MM.1S (cell line): ENCODE data around the gene RHOF.

Experiments used
- DNase-seq: peaks from one replicate; pipeline ENCODE4 v3.0.0-alpha.2; 2015
- H2AFZ ChIP-seq: fragments of 300-600 bp; sonication (generic); 2 replicates; pipeline ENCODE4 v1.6.0; 2016; ENCODE audit warnings: antibody characterized with exemption, low read length
- H3F3A ChIP-seq: fragments of 300-600 bp; sonication (generic); 2 replicates; pipeline ENCODE4 v1.6.1; 2016; ENCODE audit warnings: mild to moderate bottlenecking, antibody characterized with exemption, low read length, moderate library complexity, mixed read lengths; ENCODE audit not compliant: insufficient read depth
- H3K27ac ChIP-seq: fragments of 300-600 bp; sonication (generic); 2 replicates; pipeline ENCODE4 v1.5.1; 2016; ENCODE audit warnings: mild to moderate bottlenecking, low read length
- H3K27me3 ChIP-seq: fragments of 300-600 bp; sonication (generic); replicated peaks from 2 replicates; pipeline ENCODE4 v1.6.0; 2016; ENCODE audit warnings: low read length; ENCODE audit not compliant: insufficient read depth
- H3K36me3 ChIP-seq: fragments of 300-600 bp; sonication (generic); replicated peaks from 2 replicates; pipeline ENCODE4 v1.6.1; 2016; ENCODE audit warnings: mild to moderate bottlenecking, low read length, mixed read lengths; ENCODE audit not compliant: insufficient read depth
- H3K4me1 ChIP-seq: fragments of 300-600 bp; sonication (generic); 2 replicates; pipeline ENCODE4 v1.6.1; 2016; ENCODE audit warnings: low read length, mixed read lengths
- H3K4me2 ChIP-seq: fragments of 300-600 bp; sonication (generic); 2 replicates; pipeline ENCODE4 v1.6.0; 2016; ENCODE audit warnings: low read depth, low read length
- H3K4me3 ChIP-seq: fragments of 300-600 bp; sonication (generic); 2 replicates; pipeline ENCODE4 v1.5.1; 2016; ENCODE audit warnings: low read length, mixed read lengths
- H3K79me2 ChIP-seq: fragments of 300-600 bp; sonication (generic); 2 replicates; pipeline ENCODE4 v1.6.1; 2016; ENCODE audit warnings: mixed run types, low read length, mixed read lengths
- H3K9ac ChIP-seq: fragments of 300-600 bp; sonication (generic); 2 replicates; pipeline ENCODE4 v1.6.1; 2016; ENCODE audit warnings: low read length, mixed read lengths
- H3K9me2 ChIP-seq: fragments of 300-600 bp; sonication (generic); replicated peaks from 2 replicates; pipeline ENCODE4 v1.6.1; 2016; ENCODE audit warnings: mild to moderate bottlenecking, low read length, mixed read lengths; ENCODE audit not compliant: insufficient read depth
- H3K9me3 ChIP-seq: fragments of 300-600 bp; sonication (generic); replicated peaks from 2 replicates; pipeline ENCODE4 v1.6.1; 2016; ENCODE audit warnings: mild to moderate bottlenecking, low read length, mixed read lengths; ENCODE audit not compliant: insufficient read depth
- H4K20me1 ChIP-seq: fragments of 300-600 bp; sonication (generic); 2 replicates; pipeline ENCODE4 v1.6.1; 2016; ENCODE audit warnings: mild to moderate bottlenecking, low read length, moderate library complexity, mixed read lengths; ENCODE audit not compliant: insufficient read depth
- CTCF ChIP-seq: fragments of 300-600 bp; sonication (generic); IDR thresholded peaks from 2 replicates; pipeline ENCODE4 v1.5.1; 2016; ENCODE audit warnings: antibody characterized with exemption, low read length, mixed read lengths
- EZH2 ChIP-seq: fragments of 300-600 bp; sonication (generic); optimal IDR thresholded peaks from 2 replicates; pipeline ENCODE3; 2017; ENCODE audit warnings: low read depth, mild to moderate bottlenecking, antibody characterized with exemption, low read length, mixed read lengths
- EZH2phosphoT487 ChIP-seq: fragments of 300-600 bp; sonication (generic); IDR thresholded peaks from 2 replicates; pipeline ENCODE4 v1.6.1; 2018; ENCODE audit warnings: antibody characterized with exemption, low read length

The RHOF gene

GRCh38 chr12:121775501-121775900, 18.0 kb downstream of the RHOF start:
- no peaks in the 10 kb centered on the region for H3K27me3 ChIP-seq
- no peak for DNase-seq
- H3K27ac ChIP-seq, result no peak overlapping the region
- no peak overlapping the region for H3K9ac ChIP-seq
- no peaks in the 10 kb centered on the region for H3K36me3 ChIP-seq
- TF ChIP-seq CTCF (no peak), EZH2 (no peak), EZH2phosphoT487 (no peak)
- no peaks in the 10 kb centered on the region for H4K20me1 ChIP-seq
- no peak overlapping the region for H3K4me3 ChIP-seq
- no peaks in the 10 kb centered on the region for H3K4me1 ChIP-seq
- no peaks in the 10 kb centered on the region for H3K9me2 ChIP-seq
- no peak overlapping the region for H3K4me2 ChIP-seq
- no peaks in the 10 kb centered on the region for H3K79me2 ChIP-seq
- no peak overlapping the region for H2AFZ ChIP-seq
- H3F3A ChIP-seq, result no peaks in the 10 kb centered on the region
- no peaks in the 10 kb centered on the region for H3K9me3 ChIP-seq

DNA sequence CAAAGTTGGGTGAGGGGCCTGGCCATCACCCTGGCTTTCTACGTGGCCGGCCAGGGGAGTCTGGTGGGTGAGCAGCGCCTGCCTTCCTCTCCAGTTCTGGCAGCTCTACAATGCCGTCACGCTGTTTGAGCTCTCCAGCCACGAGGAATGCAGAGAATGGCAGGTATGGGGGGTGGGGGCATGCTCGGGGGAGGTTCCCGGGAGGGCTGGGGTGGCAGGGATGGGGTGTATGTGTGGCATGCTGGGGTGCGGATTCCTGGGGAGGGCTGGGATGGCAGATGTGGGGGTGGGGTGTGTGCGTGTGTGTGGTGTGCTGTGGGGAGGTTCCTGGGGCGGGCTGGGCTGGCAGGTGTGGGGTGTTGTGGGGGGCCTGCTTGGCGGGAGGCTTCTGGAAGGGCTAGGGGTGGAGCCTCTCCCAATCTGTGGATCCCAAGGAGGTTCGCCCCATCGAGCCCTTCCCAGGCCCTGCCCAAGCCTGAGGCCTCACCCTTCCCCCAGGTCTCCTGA, 18.5 kb downstream of the RHOF start:
- Histone ChIP-seq H2AFZ (no peak overlapping the region), H3K4me1 (no peaks in the 10 kb centered on the region), H3K4me3 (no peak overlapping the region), H3K36me3 (no peaks in the 10 kb centered on the region), H3K27ac (no peak overlapping the region), H3F3A (no peaks in the 10 kb centered on the region), H3K27me3 (no peaks in the 10 kb centered on the region), H3K9ac (no peak overlapping the region), H3K79me2 (no peaks in the 10 kb centered on the region), H3K9me3 (no peaks in the 10 kb centered on the region), H3K4me2 (no peak overlapping the region), H3K9me2 (no peaks in the 10 kb centered on the region), H4K20me1 (no peaks in the 10 kb centered on the region)
- no peak for DNase-seq
- TF ChIP-seq EZH2phosphoT487, result no peak
- no peak for TF ChIP-seq EZH2
- no peak for TF ChIP-seq CTCF

- Histone ChIP-seq H2AFZ (no peak overlapping the region), H3K4me3 (no peak overlapping the region), H3F3A (no peaks in the 10 kb centered on the region), H3K9me3 (no peaks in the 10 kb centered on the region), H3K36me3 (no peaks in the 10 kb centered on the region), H3K9ac (no peak overlapping the region), H3K27me3 (no peaks in the 10 kb centered on the region), H3K4me2 (no peak overlapping the region), H4K20me1 (no peaks in the 10 kb centered on the region), H3K79me2 (no peaks in the 10 kb centered on the region), H3K27ac (no peak overlapping the region), H3K4me1 (no peaks in the 10 kb centered on the region), H3K9me2 (no peaks in the 10 kb centered on the region)
- peak; percentile 37 for DNase-seq
- TF ChIP-seq CTCF (peak; percentile 60), EZH2 (no peak)
Observed at GRCh38 chr12:121773011-121773777, 20.3 kb downstream of the RHOF start.
